H1 (cell line): ENCODE measurements around the gene DERL2. TPM values are rescaled to one million over a fixed set of nuclear protein-coding genes. Genes with fewer than 3 reads are reported as not detected.
A peak's percentile ranks its signal among the peaks of the same experiment; 100 is the strongest.

Experiments
- CTCF ChIA-PET: fragments of 300-600 bp; sonication (Branson Sonifier 250); formaldehyde crosslinking; loops from one replicate; lab custom pipeline; 2021; ENCODE audit not compliant: partially characterized antibody; lab: Charles Lee
- POLR2A ChIA-PET: fragments of 300-600 bp; sonication (Branson Sonifier 250); formaldehyde crosslinking; loops from one replicate; lab custom pipeline; 2021; ENCODE audit warnings: inconsistent platforms; ENCODE audit not compliant: partially characterized antibody; lab: Charles Lee
- DNase-seq, 2 experiments: peaks; one replicate each; pipeline versions ENCODE4 v3.0.0 to v3.0.0-alpha.2; 2010 to 2022; ENCODE audit warnings: low spot score in 2 of 2, low read depth in 1 of 2, mixed read lengths in 1 of 2
- FAIRE-seq: peaks from 2 replicates; lab custom pipeline; 2011; peaks lifted over from hg19 to GRCh38; lab: Jason Lieb, UNC
- H2AFZ ChIP-seq: 2 replicates; pipeline ENCODE4 v1.8.1; 2012; ENCODE audit warnings: low read length, inconsistent platforms
- H2AK5ac ChIP-seq: 2 replicates; pipeline ENCODE4 v1.6.1; 2013; ENCODE audit warnings: low read depth, low read length
- H2BK120ac ChIP-seq: replicated peaks from 2 replicates; pipeline ENCODE3; 2013; ENCODE audit warnings: low read depth, low read length, inconsistent platforms
- H2BK12ac ChIP-seq: 2 replicates; pipeline ENCODE4 v1.6.1; 2013; ENCODE audit warnings: low read depth, low read length
- H2BK15ac ChIP-seq: 2 replicates; pipeline ENCODE4 v1.6.1; 2013; ENCODE audit warnings: low read length
- H2BK20ac ChIP-seq: 2 replicates; pipeline ENCODE4 v1.6.1; 2013; ENCODE audit warnings: low read length
- H2BK5ac ChIP-seq: 2 replicates; pipeline ENCODE4 v1.6.1; 2013; ENCODE audit warnings: low read depth, low read length
- H3K14ac ChIP-seq: 2 replicates; pipeline ENCODE4 v1.6.1; 2013; ENCODE audit warnings: inconsistent platforms; ENCODE audit not compliant: insufficient read length
- H3K18ac ChIP-seq: 2 replicates; pipeline ENCODE4 v1.6.1; 2013; ENCODE audit warnings: low read length; ENCODE audit errors: extremely low read depth
- H3K23ac ChIP-seq: 2 replicates; pipeline ENCODE4 v1.6.1; 2013; ENCODE audit warnings: inconsistent platforms; ENCODE audit not compliant: insufficient read length
- H3K23me2 ChIP-seq: 2 replicates; pipeline ENCODE4 v1.6.1; 2013; ENCODE audit warnings: low read depth, low read length
- H3K27ac ChIP-seq: 2 replicates; pipeline ENCODE4 v1.6.1; 2011; ENCODE audit warnings: low read depth, low read length, inconsistent platforms
- H3K27me3 ChIP-seq, 4 experiments: replicated peaks in 1 of 4; 1 replicate in 1 of 4; 2 replicates in 3 of 4; pipeline versions ENCODE4 v1.6.1 to v1.8.1; 2011 to 2013; ENCODE audit warnings: low read length in 3 of 4, mild to moderate bottlenecking in 3 of 4, inconsistent platforms in 2 of 4, mixed read lengths in 2 of 4, moderate library complexity in 1 of 4; ENCODE audit not compliant: control insufficient read depth in 3 of 4, insufficient read depth in 3 of 4; ENCODE audit errors: extremely low read depth in 1 of 4
- H3K36me3 ChIP-seq, 4 experiments: 2 replicates each; pipeline versions ENCODE4 v1.6.1 to v1.8.1; 2011 to 2013; ENCODE audit warnings: mild to moderate bottlenecking in 4 of 4, low read length in 3 of 4, moderate library complexity in 2 of 4, control low read depth in 1 of 4, inconsistent platforms in 1 of 4; ENCODE audit not compliant: insufficient read depth in 4 of 4, control insufficient read depth in 2 of 4
- H3K4ac ChIP-seq: replicated peaks from 2 replicates; pipeline ENCODE3; 2013; ENCODE audit warnings: low read length, low read depth, mixed read lengths, inconsistent platforms; ENCODE audit not compliant: insufficient read length
- H3K4me1 ChIP-seq, 4 experiments: replicated peaks in 1 of 4; 1 replicate in 1 of 4; 2 replicates in 3 of 4; pipeline versions ENCODE4 v1.6.1 to v1.8.1; 2011 to 2013; ENCODE audit warnings: low read length in 3 of 4, inconsistent platforms in 2 of 4, mixed read lengths in 1 of 4; ENCODE audit not compliant: insufficient read depth in 4 of 4, control insufficient read depth in 3 of 4
- H3K4me2 ChIP-seq, 2 experiments: 2 replicates each; pipeline versions ENCODE4 v1.6.1 to v1.8.1; 2011 to 2013; ENCODE audit warnings: low read depth in 2 of 2, low read length in 2 of 2, control low read depth in 1 of 2, inconsistent platforms in 1 of 2, mild to moderate bottlenecking in 1 of 2; ENCODE audit not compliant: insufficient read depth in 1 of 2
- H3K4me3 ChIP-seq, 4 experiments: fragments of 200-600, 300-600 bp in 1 of 4; sonication (generic), shearing (Covaris generic), sonication (Bioruptor Twin) in 1 of 4; 2 replicates each; pipeline versions ENCODE4 v1.5.1 to v1.8.1; 2011 to 2016; ENCODE audit warnings: low read length in 4 of 4, low read depth in 3 of 4, control low read depth in 2 of 4, inconsistent platforms in 2 of 4, mild to moderate bottlenecking in 2 of 4, mixed read lengths in 1 of 4, moderate library complexity in 1 of 4; ENCODE audit not compliant: insufficient read depth in 2 of 4; ENCODE audit errors: extremely low read depth in 1 of 4
- H3K56ac ChIP-seq: replicated peaks from 2 replicates; pipeline ENCODE3; 2013; ENCODE audit warnings: low read depth, mild to moderate bottlenecking, mixed read lengths, low read length, inconsistent platforms; ENCODE audit not compliant: insufficient read length
- H3K79me1 ChIP-seq: 2 replicates; pipeline ENCODE4 v1.6.1; 2013; ENCODE audit warnings: low read depth, low read length, control low read depth
- H3K79me2 ChIP-seq, 2 experiments: 2 replicates each; pipeline versions ENCODE4 v1.6.1 to v1.8.1; 2012 to 2013; ENCODE audit warnings: low read length in 2 of 2, mild to moderate bottlenecking in 2 of 2, inconsistent platforms in 1 of 2; ENCODE audit not compliant: insufficient read depth in 2 of 2, control insufficient read depth in 1 of 2
- H3K9ac ChIP-seq, 4 experiments: replicated peaks in 1 of 4; 1 replicate in 1 of 4; 2 replicates in 3 of 4; pipeline versions ENCODE4 v1.6.1 to v1.8.1; 2011 to 2013; ENCODE audit warnings: low read depth in 3 of 4, low read length in 3 of 4, control low read depth in 2 of 4, mild to moderate bottlenecking in 2 of 4, moderate library complexity in 2 of 4, inconsistent platforms in 1 of 4; ENCODE audit errors: extremely low read depth in 1 of 4
- H3K9me3 ChIP-seq, 2 experiments: 2 replicates each; pipeline versions ENCODE4 v1.6.1 to v1.8.1; 2012 to 2013; ENCODE audit warnings: mild to moderate bottlenecking in 2 of 2, moderate library complexity in 2 of 2, control low read depth in 1 of 2, inconsistent platforms in 1 of 2, low read depth in 1 of 2, low read length in 1 of 2, mixed read lengths in 1 of 2; ENCODE audit not compliant: insufficient read depth in 2 of 2
- H4K20me1 ChIP-seq, 2 experiments: replicated peaks in 1 of 2; 2 replicates each; pipeline versions ENCODE3 to v1.8.1; 2011 to 2013; ENCODE audit warnings: inconsistent platforms in 2 of 2, low read length in 2 of 2, mild to moderate bottlenecking in 1 of 2; ENCODE audit not compliant: insufficient read depth in 2 of 2, control insufficient read depth in 1 of 2
- H4K5ac ChIP-seq: 2 replicates; pipeline ENCODE4 v1.6.1; 2013; ENCODE audit warnings: low read length, low read depth, mixed read lengths, inconsistent platforms; ENCODE audit not compliant: insufficient read length
- H4K8ac ChIP-seq: 2 replicates; pipeline ENCODE4 v1.8.0; 2013; ENCODE audit warnings: mild to moderate bottlenecking, moderate library complexity, low read length, inconsistent platforms; ENCODE audit not compliant: insufficient read depth; ENCODE audit errors: extremely low read depth
- H4K91ac ChIP-seq: replicated peaks from 2 replicates; pipeline ENCODE3; 2013; ENCODE audit warnings: low read length, mixed read lengths, inconsistent platforms; ENCODE audit not compliant: insufficient read length
- ATF3 ChIP-seq: IDR thresholded peaks from 2 replicates; pipeline ENCODE4 v1.6.1; 2011; ENCODE audit warnings: low read depth, mild to moderate bottlenecking, low read length; ENCODE audit not compliant: insufficient read depth
- CHD2 ChIP-seq: IDR thresholded peaks from 2 replicates; pipeline ENCODE4 v1.6.1; 2012; ENCODE audit warnings: low read length, improper control_type of control experiment
- EP300 ChIP-seq, 2 experiments: IDR thresholded peaks; 1 replicate in 1 of 2; 2 replicates in 1 of 2; pipeline ENCODE4 v1.6.1; 2011 to 2012; ENCODE audit warnings: low read depth in 2 of 2, low read length in 2 of 2, mild to moderate bottlenecking in 2 of 2, borderline replicate concordance in 1 of 2, inconsistent platforms in 1 of 2, moderate library complexity in 1 of 2
- EZH2 ChIP-seq: fragments of 200-600 bp; sonication (generic); IDR thresholded peaks from 2 replicates; pipeline ENCODE4 v1.7.1; 2012; ENCODE audit warnings: low read depth, mild to moderate bottlenecking, moderate library complexity, low read length, inconsistent platforms; ENCODE audit not compliant: severe bottlenecking
- NRF1 ChIP-seq: IDR thresholded peaks from 2 replicates; pipeline ENCODE4 v1.6.1; 2011; ENCODE audit warnings: mild to moderate bottlenecking, low read depth, low read length, improper control_type of control experiment
- SAP30 ChIP-seq: fragments of 300-600 bp; sonication (generic); IDR thresholded peaks from 2 replicates; pipeline ENCODE4 v1.7.1; 2012; ENCODE audit warnings: low read length, moderate library complexity, mild to moderate bottlenecking, inconsistent platforms; ENCODE audit not compliant: insufficient read depth, insufficient replicate concordance
- SRF ChIP-seq: IDR thresholded peaks from 2 replicates; pipeline ENCODE4 v1.6.1; 2011; ENCODE audit warnings: mild to moderate bottlenecking, low read depth, low read length, moderate library complexity
- YY1 ChIP-seq: IDR thresholded peaks from 2 replicates; pipeline ENCODE4 v1.6.1; 2011; ENCODE audit warnings: low read depth, mild to moderate bottlenecking, low read length
- WGBS, 2 experiments: shearing (Covaris generic) in 1 of 2; methylation state at CpG; one replicate each; pipeline versions ENCODE4 v1.1.6 to v1.1.7; 2013 to 2015; ENCODE audit warnings: low lambda C conversion rate in 2 of 2, mixed read lengths in 2 of 2, inconsistent platforms in 1 of 2, low coverage in 1 of 2, missing lambda C conversion rate in 1 of 2; ENCODE audit not compliant: insufficient replicate concordance in 2 of 2, insufficient coverage in 1 of 2, insufficient read length in 1 of 2; ENCODE audit errors: extremely low coverage in 1 of 2, missing lambda C conversion rate in 1 of 2; 5-methylcytosine and 5-hydroxymethylcytosine counted together
- polyA plus RNA-seq, 7 experiments: library from polyadenylated mRNA; depleted of rRNA in 3 of 7; stranded (reverse) in 5 of 7; unstranded in 2 of 7; fragments of >200 nt in 5 of 7; fragments of 200-250 nt in 2 of 7; gene quantifications; 1 replicate in 5 of 7; 2 replicates in 1 of 7; 4 replicates in 1 of 7; pipeline versions ENCODE4 v1.2.1 to v1.2.3, GENCODE V29; 2011 to 2013; ENCODE audit warnings: missing spikeins in 2 of 7, mixed read lengths in 2 of 7
- total RNA-seq: library from RNA; stranded (reverse); fragmentation: NEBNext Ultra II Directional; extraction: Animal tissue kit (Norgen Biotek cat#: 25700); gene quantifications from 2 replicates; pipeline ENCODE4 v1.2.1, GENCODE V29; 2021

The DERL2 gene
- total and polyA plus RNA-seq, 2 of the 8 experiments (the other 6 are each of a cell fraction or from before 2014, with no cell fraction given): 55.3 to 58.4 TPM

GRCh38 chr17:5513628-5514027 is 27.6 kb upstream of the DERL2 start:
- Histone ChIP-seq H4K20me1 (no peaks in the 10 kb centered on the region), H3K4me1 (peaks cover 0 to 3% (median 0%) of the 10 kb centered on the region in 4 experiments; a peak in 1 of 7 replicates), H2AFZ (no peak overlapping the region), H3K23ac (no peak overlapping the region), H2BK15ac (no peak overlapping the region), H3K4me3 (no peak overlapping the region), H3K56ac (no peak overlapping the region), H2AK5ac (no peak overlapping the region), H3K4me2 (no peak overlapping the region), H4K91ac (no peak overlapping the region), H2BK12ac (no peak overlapping the region), H2BK120ac (no peak overlapping the region), H4K8ac (no peak overlapping the region), H2BK5ac (no peak overlapping the region), H2BK20ac (no peak overlapping the region), H3K9me3 (no peaks in the 10 kb centered on the region), H3K4ac (no peak overlapping the region), H3K79me1 (no peaks in the 10 kb centered on the region), H4K5ac (no peak overlapping the region), H3K27ac (no peak overlapping the region), H3K36me3 (no peaks in the 10 kb centered on the region), H3K14ac (no peak overlapping the region), H3K27me3 (no peaks in the 10 kb centered on the region), H3K9ac (no peak overlapping the region), H3K23me2 (no peaks in the 10 kb centered on the region; the same call in 1 of the 2 replicates), H3K18ac (no peak overlapping the region), H3K79me2 (no peaks in the 10 kb centered on the region)
- DNase-seq (no peak), FAIRE-seq (no peak)
- POLR2A ChIA-PET: no interaction called here
- 87% methylated on average over 7 of the region's 7 CpGs; no CpG with 5 or more reads in 1 of the 2 experiments for WGBS, 2 experiments
- TF ChIP-seq NRF1 (no peak), EP300 (IDR thresholded peaks at IDR 0.05; ENCODE audit: borderline replicate concordance in 1 of 2, low read depth in 2 of 2, low read length in 2 of 2) (no peak), EZH2 (no peak), SAP30 (no peak), SRF (no peak), ATF3 (no peak), YY1 (peak; percentile 71), CHD2 (no peak)
- CTCF ChIA-PET: no interaction called here
